OCI-LY7 (cell line): ENCODE data around the gene KRTAP24-1.

Source experiments
- CTCF ChIP-seq: fragments of 200-600 bp; sonication (generic); conservative IDR thresholded peaks from 2 replicates; pipeline ENCODE4 v1.5.1; 2014; ENCODE audit warnings: mild to moderate bottlenecking, antibody characterized with exemption, low read length, moderate library complexity, mixed read lengths
- EZH2phosphoT487 ChIP-seq: fragments of 200-600 bp; sonication (generic); IDR thresholded peaks from 2 replicates; pipeline ENCODE4 v1.6.1; 2018; ENCODE audit warnings: low read depth, borderline replicate concordance, mild to moderate bottlenecking, mixed run types, antibody characterized with exemption, low read length, moderate library complexity, mixed read lengths

GRCh38 chr21:30233228-30234020 lies 49.3 kb downstream of the KRTAP24-1 start:
- TF ChIP-seq CTCF (no peak), EZH2phosphoT487 (no peak)
